Measurements from ENCODE around the gene SCN9A. TPM values are rescaled to one million over a fixed set of nuclear protein-coding genes. Genes with fewer than 3 reads are reported as not detected.
"Not testable (repeated sequence)": the region's sequence is repeated elsewhere in the genome, so short reads cannot be mapped to it uniquely, and the experiment has no call there.

SCN9A gene
- total RNA-seq, 1 donor from 2014 or later = 3.1 TPM

GRCh38 chr2:166334805-166335204 lies 40.9 kb downstream of the SCN9A start:
- DNase-seq (ENCODE audit: low spot score) = no peak

- no peak for DNase-seq (ENCODE audit: low spot score)
Measured at GRCh38 chr2:166333801-166334200, 41.9 kb downstream of the SCN9A start.

- DNase-seq (ENCODE audit: low spot score) = no peak
Measured at GRCh38 chr2:166332106-166332505, 43.6 kb downstream of the SCN9A start.

DNA sequence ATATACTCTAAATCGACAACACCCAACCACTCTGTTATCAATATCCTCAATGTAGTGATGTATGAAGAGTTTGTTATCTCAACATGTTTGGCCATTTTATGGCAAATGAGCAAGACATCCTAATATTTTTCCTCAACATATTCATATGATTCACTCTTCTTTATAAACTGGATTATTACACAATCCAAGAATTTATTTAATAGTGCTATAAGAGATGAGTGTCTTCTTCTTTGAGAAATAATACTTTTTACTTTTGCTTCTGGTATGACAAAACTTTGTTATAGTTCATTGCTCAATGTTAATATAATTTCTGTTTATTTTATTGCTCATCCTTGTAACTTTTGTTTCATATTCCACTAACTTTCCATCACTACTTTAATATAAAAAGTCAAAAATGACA lies 44.3 kb downstream of the SCN9A start:
- no peak for DNase-seq (ENCODE audit: low spot score)

- no peak for DNase-seq (ENCODE audit: low spot score)
Measured at GRCh38 chr2:166329465-166329864, 46.3 kb downstream of the SCN9A start.

- DNase-seq (ENCODE audit: low spot score) = no peak
Measured at GRCh38 chr2:166328147-166328546, 47.6 kb downstream of the SCN9A start.

- no peak for DNase-seq (ENCODE audit: low spot score)
Measured at GRCh38 chr2:166321076-166321475, 54.7 kb downstream of the SCN9A start.

DNA sequence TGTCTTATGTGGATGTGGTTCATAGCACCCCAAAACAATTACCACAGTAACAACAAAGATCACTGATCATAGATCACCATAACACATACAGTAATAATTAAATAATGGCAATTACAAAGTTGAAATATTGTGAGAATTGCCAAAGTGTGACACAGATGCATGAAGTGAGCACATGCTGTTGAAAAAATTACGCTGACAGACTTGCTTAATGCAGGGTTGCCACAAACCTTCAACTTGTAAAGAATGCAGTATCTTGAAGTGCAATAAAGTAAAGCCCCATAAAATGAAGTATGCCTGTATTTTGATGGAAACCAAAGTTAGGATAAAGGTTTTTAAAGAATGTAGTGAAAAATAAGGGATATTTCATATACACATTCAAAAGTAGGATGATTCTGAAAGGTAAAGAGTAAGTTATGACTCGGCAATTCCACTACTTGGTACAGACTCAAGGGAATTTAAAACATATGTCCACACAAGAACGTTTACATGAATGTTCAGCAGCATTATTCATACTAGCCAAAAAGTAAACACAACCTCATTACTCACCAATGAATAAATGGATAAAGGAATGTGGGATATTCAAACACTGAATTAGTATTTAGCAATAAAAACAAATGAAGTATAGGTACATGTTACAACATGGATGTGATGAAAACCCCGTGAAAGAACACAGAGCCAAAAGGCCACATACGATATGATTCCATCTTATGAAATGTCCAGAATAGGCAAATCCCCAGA lies 61.6 kb downstream of the SCN9A start:
- no peak for DNase-seq (ENCODE audit: low spot score)

GRCh38 chr2:166312863-166313262 lies 62.9 kb downstream of the SCN9A start:
- DNase-seq (ENCODE audit: low spot score) = not testable (repeated sequence)

GRCh38 chr2:166307326-166307725 lies 68.4 kb downstream of the SCN9A start:
- DNase-seq (ENCODE audit: low spot score) = no peak

- DNase-seq (ENCODE audit: low spot score) = no peak
Measured at GRCh38 chr2:166304656-166305055, 71.1 kb downstream of the SCN9A start.

DNA sequence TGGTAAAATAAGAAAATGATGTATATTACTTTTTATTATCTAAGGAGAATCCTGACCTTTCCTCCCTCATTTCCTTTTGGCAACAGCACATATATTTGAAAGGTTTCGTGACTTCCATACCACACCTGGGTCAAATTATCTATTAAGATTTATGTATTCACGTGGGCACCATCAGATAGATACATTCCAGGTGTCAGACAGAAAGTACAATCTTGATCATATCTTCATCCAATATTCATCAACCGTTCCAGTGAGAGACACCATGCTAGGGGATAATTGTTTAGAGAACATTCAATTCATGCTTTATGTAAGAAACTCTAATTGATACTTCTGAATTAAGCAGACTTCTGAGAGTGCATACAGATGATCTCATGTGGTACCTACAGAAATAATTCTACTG lies 73.7 kb downstream of the SCN9A start:
- DNase-seq (ENCODE audit: low spot score) = no peak

GRCh38 chr2:166297951-166298350 lies 77.8 kb downstream of the SCN9A start:
- DNase-seq (ENCODE audit: low spot score) = no peak

GRCh38 chr2:166293984-166294383 lies 81.8 kb downstream of the SCN9A start:
- no peak for DNase-seq (ENCODE audit: low spot score)

DNA sequence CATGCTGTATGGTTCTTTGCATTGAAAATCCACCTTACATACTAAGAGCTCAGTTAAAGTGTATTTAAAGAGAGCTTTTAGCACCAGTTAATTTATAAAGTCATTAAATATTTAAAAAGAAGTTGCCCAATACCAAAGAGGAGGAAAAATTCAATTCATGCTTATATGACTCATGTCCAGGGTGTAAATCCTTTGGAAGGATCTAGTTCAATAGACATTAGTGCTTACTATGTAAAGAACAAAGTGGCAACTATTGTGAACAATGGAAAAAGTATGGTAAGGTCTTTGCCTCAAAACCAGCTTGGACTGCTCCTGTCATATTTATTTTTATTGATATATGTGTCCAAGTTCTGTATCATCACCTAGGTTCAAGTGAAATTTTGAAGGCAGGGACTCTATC lies 90.5 kb downstream of the SCN9A start:
- DNase-seq (ENCODE audit: low spot score) = no peak

DNA sequence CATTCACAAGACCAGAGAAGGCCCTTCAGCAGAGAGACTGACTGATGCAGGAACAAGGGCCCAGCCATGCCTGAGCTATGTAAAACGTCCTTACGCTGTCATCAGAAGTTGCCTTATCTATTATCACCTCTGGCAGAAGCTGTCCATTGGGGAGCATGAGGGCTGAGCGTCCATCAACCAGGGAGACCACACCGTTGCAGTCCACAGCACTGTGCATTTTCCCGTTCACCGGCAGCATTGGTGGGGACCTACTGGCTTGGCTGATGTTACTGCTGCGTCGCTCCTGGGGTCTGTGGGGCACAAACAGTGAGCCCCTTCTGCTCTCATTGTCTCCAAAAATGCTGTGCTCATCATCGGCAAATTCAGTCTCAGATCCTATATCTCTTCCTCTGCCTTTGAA lies 91.4 kb downstream of the SCN9A start:
- DNase-seq (ENCODE audit: low spot score) = no peak

GRCh38 chr2:166282154-166282553 lies 93.6 kb downstream of the SCN9A start:
- no peak for DNase-seq (ENCODE audit: low spot score)

GRCh38 chr2:166278856-166279255 lies 96.9 kb downstream of the SCN9A start:
- no peak for DNase-seq (ENCODE audit: low spot score)

- DNase-seq (ENCODE audit: low spot score) = no peak
Measured at GRCh38 chr2:166270376-166270775, 105.4 kb downstream of the SCN9A start.

DNA sequence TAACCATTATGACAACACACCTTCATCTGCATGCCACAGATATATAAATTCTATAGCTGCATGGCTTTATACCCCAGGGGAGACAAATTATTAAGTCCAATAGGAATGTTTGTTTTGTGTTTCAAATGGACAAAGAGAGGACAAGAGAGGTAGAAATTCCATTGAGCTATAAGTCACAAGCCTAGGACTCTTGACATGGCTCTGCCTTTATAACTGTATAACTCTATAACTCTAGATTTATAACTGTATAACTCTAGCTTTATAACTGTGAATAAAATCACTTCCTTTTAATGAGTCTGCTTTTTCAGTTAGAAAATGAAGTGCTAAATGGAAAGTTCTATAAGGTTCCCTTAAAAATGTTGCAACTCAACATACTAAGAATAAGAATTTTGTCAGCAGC lies 106.4 kb downstream of the SCN9A start:
- DNase-seq (ENCODE audit: low spot score) = no peak

GRCh38 chr2:166257859-166258258 lies 117.9 kb downstream of the SCN9A start:
- no peak for DNase-seq (ENCODE audit: low spot score)

DNA sequence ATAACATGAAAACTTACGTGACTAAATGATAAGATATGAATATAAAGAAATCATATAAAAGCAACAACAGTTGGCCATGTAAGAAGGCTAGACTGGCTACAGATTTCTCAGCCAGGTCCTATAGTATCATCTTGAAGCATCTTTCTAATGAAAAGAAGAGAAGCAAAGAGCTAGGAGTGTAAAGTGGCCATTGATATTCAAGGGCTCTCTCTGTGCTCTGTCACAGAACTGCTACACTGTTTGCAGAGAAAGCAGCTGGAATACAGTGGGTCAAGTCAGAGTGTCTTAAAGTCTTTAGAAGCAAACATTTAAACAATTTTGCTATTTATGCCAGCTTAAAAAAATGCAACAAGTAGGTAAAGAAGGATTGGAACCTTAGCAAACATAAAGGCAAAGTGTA lies 118.8 kb downstream of the SCN9A start:
- no peak for DNase-seq (ENCODE audit: low spot score)

GRCh38 chr2:166249318-166249717 lies 126.4 kb downstream of the SCN9A start:
- no peak for DNase-seq (ENCODE audit: low spot score)

- DNase-seq (ENCODE audit: low spot score) = no peak
Measured at GRCh38 chr2:166246901-166247300, 128.8 kb downstream of the SCN9A start.
